HCEC 1CT (cell line): Measurements from ENCODE around the gene TNNT3.

Experiments used
- DNase-seq: peaks from one replicate; pipeline ENCODE4 v3.0.0-alpha.2; 2017

The TNNT3 gene

DNA sequence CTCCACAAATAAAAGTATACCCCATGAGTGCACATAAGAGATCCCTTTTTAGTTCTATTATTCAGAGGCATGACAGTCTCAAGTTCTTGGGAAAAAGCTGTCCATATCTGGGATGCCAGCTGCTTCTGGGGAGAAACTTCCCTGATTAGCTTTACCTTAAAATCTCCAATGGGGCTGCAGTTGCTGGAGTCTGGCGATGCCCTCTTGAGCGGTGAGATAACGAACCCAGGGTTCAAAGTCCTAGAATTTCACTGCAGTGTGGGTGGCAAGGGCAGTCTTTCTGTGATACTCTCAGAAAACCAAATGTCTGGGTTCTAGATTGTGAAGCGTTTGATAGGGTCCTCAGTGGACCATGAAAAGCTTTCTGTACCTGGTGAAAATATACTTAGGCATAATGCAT is 20.4 kb upstream of the TNNT3 start:
- no peak for DNase-seq

DNA sequence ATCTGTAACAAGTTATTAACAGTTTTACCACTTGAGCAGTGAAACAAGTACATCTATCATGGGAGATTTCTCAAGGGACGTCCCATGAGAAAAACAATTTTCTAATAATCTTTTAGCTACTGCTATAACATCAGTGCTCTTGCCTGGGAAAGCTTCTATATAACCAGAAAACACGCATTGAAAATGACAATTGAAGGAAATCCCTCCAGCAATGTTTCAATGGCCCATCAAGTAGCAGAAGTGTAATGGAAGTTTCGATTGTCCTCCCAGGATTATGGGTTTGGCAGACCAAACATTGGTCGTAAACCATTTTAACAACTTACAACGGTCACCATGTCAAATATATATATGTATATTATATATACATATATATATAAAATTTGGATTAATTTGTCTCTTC is 19.8 kb upstream of the TNNT3 start:
- DNase-seq = no peak

DNA sequence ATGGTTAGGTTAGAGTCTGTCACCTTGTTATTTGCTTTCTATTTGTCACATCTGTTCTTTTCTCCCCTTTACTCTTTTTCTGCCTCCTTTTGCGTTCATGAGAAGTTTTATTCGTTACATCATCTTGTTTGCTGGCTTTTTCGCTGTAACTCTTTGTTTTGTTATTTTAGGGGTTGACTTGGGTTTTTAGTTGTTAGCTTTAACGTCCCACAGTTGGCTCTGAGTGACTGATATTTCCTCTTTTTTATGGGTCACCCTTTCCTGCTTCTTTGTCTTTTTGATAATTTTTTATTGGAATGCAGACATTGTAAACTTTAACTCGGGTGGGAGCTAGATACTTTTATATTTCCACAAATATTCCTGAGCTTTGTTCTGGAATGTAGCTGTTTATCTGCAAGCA is 13.3 kb upstream of the TNNT3 start:
- no peak for DNase-seq

DNA sequence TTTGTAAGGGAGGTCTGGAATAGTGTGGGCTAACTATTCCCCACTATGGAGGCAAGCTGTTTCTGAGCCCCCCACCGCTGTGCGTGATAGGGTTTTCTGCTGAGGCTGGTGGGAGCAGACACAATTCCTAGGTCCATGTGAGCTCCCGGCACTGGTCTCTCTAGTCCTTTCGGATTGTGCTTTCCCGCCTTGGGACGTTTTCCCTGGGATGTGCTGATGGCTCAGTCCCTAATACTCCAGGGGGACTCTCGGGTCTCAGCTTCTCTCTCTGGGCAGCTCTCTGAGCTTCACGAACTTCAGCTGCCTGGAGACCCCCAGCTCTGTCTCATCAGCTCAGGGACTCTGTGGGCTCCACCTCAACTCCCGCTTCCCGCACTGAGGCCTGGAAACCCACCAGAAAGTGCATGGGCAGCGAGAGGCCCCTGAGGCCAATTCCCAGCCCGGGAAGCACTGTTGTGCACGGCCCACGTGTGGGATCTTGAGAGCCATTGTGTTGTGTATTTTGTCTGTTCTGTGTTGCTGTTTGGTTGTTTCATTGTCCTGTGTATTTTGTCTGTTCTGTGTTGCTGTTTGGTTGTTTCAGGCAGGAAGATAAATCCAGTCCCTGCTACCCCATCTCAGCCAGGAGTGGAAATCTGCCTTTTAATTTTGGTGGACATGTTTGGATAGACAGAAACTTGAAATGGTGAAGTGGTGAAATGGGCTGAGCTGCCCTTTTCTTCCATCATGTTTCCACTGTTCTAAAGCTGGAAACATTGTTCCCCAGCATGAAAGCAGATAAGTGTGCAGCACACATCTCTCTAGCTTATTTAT is 12.7 kb upstream of the TNNT3 start:
- no peak for DNase-seq

DNA sequence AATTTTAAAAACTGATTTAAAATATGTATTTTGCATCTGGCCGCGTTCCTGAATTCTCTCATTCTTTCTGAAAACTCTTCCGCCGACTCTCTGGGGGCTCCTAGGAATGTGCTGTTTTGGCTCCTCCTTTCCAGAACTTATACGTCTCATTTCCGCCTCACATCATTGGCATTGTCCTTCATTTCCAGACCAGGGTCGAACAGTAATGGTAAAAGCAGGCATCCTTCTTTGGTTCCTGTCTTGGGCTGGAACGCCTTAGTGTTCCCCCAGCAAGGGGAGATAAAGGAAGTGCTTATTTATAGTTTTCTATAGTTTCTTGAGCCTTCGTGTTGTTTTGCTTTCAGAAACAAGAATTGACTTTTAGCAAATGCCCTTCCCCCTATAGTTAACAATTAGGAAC is 10.9 kb upstream of the TNNT3 start:
- no peak for DNase-seq

DNA sequence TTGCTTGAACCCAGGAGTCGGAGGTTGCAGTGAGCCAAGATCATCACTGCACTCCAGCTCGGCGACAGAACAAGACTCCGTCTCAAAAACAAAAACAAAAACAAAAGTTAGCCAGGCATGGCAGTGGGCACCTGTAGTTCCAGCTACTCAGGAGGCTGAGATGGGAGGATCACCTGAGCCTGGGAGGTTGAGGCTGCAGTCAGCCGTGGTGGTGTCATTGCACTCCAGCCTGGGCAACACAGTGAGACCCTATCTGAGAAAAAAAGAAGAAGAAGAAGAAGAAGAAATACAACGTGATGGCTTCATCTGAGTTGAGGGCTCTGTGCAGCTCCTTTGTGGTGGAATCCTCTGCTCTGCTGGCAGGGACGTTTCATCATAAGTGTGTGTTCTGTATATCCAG is 10.0 kb upstream of the TNNT3 start:
- no peak for DNase-seq

DNA sequence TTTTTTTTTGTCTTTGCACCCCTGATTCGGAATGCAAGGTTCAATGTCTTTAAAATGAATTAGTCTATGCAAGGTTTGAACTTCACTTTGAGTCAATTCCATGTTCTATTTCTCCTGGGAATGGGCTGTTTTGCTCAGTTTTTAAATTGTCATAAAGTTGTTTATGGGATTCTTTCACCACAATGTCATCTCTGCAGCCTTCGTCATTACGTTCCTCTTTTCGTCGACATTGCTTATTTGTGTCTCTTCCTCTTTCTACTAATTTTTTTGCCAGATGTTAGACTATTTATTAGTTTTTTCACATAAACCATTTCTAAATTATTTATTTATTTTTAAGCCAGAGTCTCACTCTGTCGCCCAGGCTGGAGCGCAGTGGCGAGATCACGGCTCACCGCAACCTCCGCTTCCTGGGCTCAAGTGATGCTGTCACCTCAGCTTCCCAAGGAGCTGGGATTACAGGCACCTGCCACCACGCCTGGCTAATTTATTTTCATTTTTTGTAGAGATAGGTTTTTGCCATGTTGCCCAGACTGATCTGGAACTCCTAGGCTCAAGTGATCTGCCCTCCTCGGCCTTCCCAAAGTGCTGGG is 7.1 kb upstream of the TNNT3 start:
- no peak for DNase-seq

DNA sequence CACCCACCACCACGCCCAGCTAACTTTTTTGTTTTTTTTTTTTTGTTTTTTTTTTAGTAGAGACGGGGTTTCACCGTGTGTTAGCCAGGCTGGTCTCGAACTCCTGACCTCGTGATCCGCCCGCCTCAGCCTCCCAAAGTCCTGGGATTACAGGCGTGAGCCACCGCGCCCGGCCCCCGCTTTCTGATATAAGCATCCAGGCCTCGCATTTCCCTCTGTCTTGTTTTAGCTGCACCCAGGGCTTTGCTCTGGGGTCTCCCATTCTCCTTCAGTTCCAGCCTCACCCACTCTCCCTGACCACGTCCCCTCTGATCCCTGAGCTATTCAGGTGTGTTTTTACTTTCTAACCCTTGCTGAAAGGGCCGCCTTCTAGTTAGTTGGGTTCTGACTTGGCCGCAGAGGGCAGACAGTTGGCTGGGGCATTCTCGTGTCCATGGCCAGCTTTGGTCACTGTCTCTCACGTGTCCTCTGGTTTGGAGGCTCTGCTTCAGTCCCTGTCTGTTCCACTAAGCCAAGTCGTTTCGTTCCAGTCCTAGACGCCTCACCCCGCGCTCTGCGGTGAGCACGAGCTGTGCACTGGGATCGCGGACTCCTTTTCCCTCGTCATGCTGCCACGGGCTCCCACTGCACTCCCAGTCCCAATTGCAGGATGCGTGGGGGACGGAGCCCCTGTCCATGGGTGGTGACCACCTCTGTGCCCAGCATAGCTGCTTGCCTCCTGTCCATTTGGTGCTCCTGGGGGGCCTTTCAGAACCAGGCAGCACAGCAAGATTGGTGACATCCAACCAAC is 6.0 kb upstream of the TNNT3 start:
- no peak for DNase-seq

DNA sequence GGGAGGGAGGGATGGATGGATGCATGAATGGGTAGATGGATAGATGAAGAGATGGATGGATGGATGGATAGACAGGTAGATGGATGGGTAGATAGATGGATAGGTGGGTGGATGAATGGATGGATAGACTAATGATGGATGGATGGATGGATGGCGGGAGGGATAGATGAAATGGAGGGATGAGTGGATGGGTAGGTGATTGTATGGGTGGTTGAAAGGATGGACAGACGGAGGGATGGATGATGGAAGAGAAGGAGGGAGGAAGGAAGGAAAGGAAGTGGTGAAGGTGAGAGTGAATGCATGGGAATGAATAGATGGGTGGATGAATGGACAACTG is 3.7 kb upstream of the TNNT3 start:
- no peak for DNase-seq

DNA sequence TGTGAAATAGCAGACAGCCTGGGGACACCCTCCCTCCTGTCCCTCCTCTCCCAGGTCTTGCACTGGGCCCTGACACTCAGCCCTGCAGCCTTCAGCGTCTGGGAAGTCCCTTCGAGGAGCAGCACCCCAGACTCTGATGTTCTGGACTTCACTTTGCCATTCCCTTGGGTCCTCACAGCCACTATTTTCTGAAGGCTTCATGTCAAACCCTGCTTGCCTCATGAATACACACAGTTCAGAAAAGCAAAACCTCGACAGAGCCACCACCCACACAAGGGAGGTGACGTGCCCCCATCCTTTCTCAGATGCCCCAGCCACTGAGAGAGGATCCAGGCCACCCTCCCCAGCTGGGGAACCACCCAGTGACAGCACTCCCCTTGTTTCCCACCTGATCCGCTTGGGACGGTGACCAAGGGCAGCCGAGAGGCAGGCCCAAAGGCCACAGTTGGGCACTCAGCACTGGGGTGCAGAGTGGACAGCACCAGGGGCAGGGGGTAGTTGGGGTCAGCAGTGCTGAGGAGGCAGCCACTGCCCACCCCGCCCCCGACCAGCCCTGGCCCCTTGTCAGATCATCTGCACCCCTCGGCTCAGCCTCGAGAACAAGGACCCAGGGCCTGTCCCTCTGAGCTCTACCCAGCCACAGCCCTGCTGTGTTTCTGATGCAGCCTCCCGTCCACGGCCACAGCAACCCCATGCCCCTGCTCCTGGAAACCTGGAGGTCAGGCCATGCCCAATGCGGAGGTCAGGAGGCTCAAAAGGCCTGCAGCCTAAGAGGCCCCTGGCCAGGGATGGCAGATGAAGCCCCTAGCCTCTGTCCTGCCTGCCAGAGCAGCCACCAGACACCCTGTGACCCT is 3.1 kb upstream of the TNNT3 start:
- no peak for DNase-seq

DNA sequence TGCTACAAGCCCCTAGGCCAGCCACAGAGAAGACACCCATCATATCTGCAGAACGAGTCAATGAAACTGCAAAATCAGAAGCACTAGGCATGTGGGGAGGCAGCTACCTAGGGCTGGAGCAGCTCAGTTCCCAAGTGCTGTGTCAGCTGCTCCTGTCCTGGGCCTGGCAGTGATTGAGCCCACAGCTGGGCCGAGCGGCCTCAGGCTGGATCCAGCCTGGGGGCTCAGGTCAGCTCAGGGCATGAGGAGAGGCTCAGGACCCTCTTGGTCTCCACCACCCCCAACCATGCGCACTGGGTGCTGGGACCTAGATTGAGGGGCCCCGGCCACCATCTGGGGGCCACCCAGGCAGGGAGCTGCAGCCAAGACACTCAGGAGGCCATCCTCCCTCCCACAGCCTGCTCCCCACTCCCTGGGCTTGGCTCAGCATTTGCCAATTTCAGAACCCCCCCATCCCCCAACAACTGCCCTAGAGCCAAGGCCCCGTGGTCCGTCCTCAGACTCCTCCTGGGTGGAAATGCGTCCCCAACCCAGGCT is 2.4 kb upstream of the TNNT3 start:
- no peak for DNase-seq

DNA sequence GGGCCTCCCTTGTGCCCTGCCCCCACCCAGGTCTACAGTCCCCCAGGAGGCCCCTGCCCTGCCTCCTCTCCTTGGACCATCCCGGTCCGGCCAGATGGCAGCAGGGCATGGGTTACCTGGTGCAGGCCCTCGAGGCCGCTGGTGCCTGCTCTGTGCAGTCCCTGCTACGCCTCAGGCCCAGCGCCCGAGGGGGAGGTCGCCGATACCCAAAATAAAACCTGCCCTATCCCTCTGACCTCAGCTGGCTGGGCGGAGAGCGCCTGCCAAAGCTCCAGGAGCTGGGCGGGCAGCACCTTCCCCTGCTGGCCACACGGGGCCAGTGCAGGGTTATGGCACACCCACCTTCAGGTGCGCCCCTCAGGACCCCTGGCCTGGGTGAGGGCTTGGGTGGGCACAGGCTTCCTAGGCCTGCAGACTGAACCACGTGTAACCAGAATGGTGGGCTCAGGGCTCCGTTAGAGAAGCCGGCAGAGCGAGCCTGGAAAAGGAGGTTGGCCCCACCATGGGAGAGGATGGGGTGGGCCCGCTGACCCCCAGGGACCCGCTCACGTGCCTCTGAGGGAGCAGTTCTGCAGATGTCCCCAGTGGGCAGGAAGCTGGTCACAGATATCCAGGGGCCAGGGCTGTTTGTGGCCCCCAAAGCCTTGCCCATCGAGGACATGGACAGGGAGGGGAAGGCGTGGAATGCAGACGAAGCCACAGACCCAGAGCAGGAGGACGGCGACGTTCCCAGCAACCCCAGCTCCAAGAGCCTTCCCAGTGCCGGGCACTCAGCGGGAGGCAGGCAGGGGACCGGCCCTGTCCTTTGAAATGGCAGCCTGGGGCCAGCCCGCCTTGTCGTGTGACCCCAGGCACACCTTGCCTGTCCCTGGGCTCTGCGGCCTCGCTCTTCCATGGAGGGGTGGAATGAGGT is 1.7 kb upstream of the TNNT3 start:
- DNase-seq = no peak

DNA sequence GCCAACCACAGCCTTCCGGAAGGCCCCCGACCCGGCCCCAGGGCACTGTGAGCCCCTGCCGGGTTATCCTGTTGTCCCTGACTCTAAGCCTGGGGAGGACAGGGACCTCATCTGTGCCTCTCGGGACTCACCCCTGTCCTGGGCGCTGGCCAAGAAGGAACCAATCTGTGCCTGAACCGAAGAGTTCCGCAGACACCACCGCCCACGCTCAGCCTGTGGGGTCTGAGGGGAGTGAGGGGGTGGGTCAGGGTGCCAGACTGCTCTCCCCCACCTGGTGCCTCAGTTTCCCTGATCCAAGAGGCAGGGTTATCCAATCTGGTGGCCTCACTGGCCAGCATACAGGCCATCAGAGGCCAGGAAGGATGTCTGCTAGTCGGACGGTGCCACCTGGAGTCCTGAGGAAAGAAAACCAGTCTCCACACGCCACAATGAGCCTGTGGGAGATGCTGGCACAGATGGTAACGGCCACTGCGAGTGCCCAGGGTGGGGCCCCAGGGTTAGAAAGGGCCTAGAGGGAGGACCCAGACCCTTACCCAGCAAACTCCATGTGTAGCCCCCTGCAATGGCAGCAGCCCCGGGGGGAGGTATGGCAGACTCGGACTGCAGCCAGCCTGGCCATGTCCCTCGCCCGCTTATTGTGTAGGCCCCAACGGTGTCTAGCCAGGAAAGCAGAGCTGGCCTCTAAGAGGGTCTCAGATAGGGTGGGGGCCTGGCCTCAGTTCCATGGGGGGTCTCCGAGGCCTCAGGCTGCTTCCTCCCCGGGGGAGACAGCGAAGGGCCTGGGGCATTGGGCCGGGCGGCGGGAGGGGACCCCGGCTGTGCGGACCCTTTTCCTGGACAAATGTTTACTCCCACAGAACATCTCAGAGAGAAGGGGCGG is 827 bp upstream of the TNNT3 start:
- DNase-seq = no peak

DNA sequence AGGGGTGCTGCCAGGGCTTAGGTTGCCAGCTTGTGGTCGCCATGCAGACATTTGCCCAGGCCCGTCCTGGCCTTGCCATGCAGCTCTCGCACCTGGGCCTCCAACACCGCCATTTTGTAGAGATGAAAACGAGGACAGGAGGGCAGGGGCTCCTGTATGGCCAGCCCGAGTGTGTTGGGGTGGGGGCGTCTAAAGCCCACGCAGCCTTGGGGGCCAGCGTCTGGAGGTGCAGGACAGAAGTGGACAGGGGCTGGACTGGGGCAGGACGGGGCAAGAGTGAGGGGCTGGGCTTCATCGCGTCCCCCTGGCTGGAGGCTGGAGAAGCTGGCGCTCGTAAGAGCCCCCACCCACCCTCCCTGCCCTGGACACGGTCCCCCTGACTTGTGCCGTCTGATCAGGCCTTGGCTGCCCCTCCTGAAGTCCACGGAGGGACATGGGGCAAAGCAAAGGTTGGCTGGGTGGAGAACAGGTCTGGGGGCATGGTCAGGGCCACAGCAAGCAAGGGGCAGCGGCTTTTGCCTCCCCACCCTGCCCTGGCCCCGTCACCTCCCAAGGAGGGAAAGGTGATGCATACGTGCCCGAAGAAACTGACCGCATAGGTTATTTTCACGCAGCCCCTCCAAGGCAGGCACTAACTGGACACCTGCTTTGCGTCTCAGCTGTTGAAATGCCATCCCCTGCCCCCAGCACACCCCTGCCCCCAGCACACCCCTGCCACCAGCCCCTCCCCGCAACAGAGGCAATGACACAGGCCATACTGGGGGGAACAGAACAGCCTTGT is 815 bp downstream of the TNNT3 start:
- DNase-seq = no peak

DNA sequence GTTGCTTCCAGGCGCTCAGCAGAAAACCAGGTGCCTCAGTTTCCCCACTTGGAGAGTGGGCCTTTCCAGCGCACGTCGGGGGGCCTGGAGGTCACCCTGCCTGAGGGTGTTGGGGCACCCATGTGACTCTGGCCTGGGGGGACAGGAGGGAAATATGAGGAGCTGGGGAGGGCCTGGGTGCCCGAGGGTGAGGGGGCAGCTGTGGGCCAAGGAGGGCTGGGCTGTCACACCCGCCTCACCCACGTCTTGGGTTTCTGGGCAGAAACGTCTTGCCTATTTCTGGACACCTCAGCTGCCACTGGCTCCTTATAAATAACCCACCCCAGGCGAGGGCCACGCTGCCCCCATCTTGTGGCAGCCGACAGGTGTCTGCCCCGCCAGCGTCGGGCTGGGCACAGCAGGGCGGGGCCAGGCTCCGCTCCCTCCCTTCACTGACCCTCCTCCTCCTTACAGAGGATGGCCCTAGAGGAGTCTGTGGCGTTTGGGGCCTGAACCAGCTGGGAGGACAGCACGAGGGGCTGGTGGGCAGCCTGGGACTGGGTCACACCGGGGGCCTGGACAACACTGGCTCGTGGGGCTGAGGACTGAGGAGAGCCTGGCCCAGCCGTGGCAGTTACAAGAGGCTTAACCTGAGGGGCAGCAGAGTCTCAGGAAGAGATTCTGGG is 1.5 kb downstream of the TNNT3 start:
- DNase-seq = no peak

DNA sequence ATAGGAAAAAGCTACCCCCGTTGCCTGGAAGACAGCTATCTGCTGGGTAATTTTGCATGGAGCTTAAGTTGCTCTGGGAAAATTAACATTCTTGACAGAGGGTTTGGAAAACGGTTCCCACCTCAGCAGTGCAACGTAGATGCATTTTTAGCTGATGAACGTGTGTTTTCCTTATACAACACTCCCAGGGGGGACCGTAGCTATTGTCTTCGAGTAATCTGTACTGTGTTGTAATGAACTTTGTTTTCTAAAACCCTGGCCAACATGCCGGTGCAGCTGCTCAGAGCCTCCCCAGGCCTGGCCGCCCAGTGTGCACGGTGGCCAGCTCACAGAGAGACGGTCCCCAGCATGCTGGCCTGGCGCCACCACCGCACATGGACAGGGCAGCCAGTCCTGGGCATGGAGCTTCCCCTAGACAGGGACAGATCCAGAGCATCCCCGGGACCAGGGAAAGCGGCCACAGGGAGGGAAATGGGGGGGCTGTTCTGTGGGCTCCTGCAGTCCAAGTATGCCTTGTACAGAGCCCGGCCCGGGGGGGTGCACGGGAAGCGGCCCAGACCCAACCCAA is 2.2 kb downstream of the TNNT3 start:
- no peak for DNase-seq

DNA sequence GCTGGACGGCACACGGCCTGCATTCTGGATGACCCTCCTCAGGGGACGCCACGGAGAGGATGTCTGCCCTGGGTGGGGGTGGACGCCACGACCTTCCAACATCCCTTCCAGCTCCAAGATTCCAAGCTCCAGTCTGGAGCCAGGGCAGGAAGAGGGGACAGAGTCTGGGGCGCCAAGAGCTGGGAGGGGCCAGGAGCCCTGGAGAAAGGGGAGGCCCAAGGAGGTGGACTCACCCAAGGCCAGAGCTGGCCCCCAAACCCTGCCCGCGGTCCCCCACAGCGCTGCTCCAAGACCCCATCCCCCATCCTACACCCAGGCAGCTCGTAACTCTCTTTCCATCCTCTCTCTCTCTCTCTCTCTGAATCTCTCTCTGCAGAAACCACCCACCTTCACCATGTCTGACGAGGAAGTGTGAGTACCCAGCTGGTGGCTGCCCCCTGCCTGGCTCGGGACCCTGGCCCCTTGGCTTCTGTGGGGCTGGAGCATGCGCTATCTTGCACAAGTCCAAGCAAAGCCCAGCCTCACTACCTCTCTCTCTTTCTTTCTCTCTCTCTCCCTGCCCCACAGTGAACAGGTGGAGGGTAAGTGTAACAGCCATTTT is 3.1 kb downstream of the TNNT3 start:
- no peak for DNase-seq

DNA sequence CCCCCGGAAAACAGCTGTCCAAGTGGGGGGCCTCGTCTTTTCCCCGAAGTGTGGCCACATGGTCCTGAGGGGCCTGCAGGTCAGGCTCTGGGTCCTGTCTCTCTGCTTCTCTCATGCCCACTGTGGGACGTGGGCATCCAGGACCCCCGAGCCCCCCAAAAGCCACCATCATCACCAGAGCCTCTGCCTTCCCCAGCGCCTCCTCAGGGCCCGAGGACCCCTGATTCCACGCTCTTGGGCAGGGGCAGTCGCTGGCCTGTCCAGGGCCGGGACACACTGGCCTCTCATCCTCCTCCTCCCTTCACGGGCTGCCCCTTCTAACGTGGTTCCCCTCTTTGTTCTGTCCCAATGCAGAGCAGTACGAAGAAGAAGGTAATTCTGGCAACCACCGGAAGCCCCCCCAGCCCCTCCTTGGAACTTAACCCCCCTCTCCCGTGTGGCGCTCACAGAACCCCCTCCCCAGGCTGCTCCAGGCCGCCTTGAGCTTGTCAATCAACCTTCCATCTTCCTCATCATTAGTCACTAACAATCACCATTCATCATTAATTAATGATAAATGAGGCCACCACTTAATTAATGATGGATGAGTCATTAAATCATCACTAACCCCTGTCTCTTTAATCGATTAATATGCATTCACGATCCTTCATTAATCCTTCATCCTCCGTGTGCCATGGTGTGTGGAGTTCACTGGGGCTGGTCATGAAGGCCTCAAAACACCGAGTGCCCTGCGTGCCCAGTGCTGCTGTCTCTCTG is 3.9 kb downstream of the TNNT3 start:
- DNase-seq = no peak
